Measurements from ENCODE around the gene COPS4.
"Not testable (repeated sequence)": the region's sequence is repeated elsewhere in the genome, so short reads cannot be mapped to it uniquely, and the experiment has no call there.

Gene COPS4

DNA sequence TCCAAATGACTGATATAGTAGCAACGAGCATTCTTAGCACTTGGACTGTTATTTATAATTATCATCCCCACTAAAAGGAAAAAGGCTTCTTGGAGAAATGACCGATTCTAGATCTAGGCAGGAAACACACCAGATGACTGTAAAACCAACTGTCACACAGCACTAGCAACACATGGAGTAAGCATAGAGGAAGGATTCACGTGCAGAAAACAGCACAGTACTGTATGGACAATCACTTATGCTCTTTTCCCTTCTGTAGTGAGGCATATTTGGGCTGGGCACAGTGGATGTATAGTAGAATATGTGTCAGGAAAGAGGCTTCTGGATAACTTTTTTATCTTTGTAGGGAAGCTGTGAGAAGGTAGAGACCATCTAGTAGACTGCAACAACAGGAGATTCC lies 6.0 kb upstream of the COPS4 start:
- TF ChIP-seq ZFX (IDR thresholded peaks at IDR 0.05; ENCODE audit: borderline replicate concordance), result no peak
- TF ChIP-seq, protein P1, sequence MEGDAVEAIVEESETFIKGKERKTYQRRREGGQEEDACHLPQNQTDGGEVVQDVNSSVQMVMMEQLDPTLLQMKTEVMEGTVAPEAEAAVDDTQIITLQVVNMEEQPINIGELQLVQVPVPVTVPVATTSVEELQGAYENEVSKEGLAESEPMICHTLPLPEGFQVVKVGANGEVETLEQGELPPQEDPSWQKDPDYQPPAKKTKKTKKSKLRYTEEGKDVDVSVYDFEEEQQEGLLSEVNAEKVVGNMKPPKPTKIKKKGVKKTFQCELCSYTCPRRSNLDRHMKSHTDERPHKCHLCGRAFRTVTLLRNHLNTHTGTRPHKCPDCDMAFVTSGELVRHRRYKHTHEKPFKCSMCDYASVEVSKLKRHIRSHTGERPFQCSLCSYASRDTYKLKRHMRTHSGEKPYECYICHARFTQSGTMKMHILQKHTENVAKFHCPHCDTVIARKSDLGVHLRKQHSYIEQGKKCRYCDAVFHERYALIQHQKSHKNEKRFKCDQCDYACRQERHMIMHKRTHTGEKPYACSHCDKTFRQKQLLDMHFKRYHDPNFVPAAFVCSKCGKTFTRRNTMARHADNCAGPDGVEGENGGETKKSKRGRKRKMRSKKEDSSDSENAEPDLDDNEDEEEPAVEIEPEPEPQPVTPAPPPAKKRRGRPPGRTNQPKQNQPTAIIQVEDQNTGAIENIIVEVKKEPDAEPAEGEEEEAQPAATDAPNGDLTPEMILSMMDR (IDR thresholded peaks at IDR 0.05), result no peak

DNA sequence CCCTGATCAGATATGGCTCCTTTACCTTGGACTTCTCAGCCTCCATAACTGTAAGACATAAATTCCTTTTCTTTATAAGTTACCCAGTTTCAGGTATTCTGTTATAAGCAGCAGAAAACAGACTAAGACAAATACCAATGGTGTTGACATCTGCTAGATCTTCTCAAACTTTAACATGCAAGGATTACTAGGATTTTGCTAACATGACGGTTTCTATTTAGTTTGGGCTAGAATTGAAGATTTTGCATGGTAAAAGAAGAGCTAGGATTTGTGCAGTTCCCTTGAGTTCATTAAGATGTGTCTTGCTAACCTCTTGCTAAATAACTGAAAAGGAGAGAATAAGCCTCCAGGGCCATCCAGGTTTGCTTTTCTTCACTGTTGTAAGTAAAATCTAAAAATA lies 5.3 kb upstream of the COPS4 start:
- no peak for TF ChIP-seq ZFX (IDR thresholded peaks at IDR 0.05; ENCODE audit: borderline replicate concordance)
- no peak overlapping the region for H3K27ac ChIP-seq

More for the DNA sequence above, 6.0 kb upstream of the COPS4 start:
- no peak overlapping the region for H3K27ac ChIP-seq

DNA sequence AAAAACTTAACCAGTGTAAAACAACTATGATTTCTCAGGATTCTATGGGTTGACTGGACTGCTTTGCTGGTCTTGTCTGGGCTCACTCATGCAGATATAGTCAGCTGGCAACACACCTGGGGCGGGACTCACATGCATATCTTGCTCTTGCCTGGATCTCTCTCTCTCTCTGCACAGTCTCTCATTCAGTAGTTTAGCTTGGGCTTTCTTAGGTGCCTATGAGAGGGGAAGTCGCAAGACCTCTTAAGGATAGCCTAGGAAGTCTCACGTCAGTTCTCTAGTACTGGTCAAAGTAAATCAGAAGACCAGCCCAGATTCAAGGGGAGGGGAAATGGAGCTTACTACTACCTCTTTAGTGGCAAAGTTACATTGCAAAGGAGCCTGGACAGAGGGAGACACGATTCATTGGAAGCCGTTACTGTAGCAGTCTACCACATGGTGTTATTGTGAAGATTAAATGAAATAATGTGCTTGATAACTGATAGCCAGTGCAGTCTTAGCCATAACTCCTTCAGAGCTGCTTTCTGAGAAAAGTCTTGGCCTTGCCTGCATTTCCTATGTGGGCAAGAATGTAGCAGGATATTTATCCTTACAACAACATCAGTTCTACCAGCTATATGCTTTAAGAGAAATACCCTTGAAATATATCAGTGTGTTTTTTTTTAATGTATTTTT lies 2.1 kb downstream of the COPS4 start:
- no peak overlapping the region for H3K27ac ChIP-seq
- TF ChIP-seq, protein P1 (IDR thresholded peaks at IDR 0.05), result no peak
- no peak for TF ChIP-seq ZFX (IDR thresholded peaks at IDR 0.05; ENCODE audit: borderline replicate concordance)

DNA sequence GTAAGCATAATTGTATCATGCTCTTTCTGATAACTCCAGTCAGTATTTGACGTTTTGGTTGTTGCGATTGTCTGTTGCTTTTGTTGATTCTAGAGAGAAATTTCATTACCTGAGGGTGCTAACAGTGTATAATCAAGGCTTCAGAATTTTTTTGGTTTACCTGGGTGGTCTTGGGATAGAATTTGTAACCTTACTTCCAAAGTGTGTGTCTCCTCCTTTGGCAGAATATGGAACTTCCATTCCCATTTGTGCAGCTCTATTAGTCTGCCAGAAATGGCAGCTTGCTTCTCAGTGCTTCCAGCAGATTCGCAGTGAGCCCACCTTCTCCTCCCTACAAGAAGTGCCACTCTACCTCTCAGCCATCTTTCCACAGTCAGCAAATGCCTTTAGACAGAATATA lies 5.3 kb downstream of the COPS4 start:
- H3K27ac ChIP-seq, result no peak overlapping the region
- TF ChIP-seq, protein P1 (IDR thresholded peaks at IDR 0.05), result no peak
- no peak for TF ChIP-seq ZFX (IDR thresholded peaks at IDR 0.05; ENCODE audit: borderline replicate concordance)

DNA sequence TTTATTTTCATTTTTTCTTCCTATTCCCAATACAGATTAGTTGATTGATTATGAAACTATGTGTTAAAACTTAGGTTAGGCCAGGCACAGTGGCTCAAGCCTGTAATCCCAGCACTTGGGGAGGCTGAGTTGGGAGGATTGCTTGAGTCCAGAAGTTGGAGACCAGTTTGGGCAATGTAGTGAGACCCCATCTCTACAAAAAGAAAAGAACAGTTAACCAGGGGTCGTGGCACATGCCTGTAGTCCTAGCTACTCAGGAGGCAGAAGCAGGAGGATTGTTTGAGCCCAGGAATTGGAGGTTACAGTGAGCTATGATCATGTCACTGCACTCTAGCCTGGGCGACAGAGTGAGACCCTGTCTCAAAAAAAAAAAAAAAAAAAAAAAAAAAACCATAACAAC lies 8.2 kb downstream of the COPS4 start:
- not testable (repeated sequence) for H3K27ac ChIP-seq

DNA sequence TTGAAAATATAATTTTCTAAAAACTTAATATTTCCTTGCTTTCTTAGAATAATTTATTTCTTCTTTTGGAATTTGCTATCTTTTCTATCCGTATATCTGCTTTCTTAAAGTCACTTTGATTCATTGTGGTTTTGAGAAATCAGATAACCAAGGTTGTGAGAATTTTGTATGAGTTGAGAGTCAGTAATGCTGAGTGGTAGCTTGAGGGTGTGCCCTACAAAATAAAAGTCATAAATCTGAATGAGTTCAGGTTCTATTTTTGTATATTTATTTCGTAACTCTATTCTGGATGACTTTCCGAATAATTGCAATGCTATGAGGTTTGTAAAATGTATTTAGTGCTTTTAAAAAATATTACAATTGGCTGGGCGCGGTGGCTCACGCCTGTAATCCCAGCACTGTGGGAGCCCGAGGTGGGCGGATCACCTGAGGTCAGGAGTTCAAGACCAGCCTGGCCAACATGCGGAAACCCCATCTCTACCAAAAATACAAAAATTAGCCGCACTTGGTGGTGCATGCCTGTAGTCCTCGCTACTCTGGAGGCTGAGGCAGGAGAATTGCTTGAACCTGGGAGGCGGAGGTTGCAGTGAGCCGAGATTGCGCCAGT lies 8.9 kb downstream of the COPS4 start:
- no peak overlapping the region for H3K27ac ChIP-seq
- TF ChIP-seq ZFX (IDR thresholded peaks at IDR 0.05; ENCODE audit: borderline replicate concordance), result no peak
- TF ChIP-seq, protein P1 (IDR thresholded peaks at IDR 0.05), result no peak

DNA sequence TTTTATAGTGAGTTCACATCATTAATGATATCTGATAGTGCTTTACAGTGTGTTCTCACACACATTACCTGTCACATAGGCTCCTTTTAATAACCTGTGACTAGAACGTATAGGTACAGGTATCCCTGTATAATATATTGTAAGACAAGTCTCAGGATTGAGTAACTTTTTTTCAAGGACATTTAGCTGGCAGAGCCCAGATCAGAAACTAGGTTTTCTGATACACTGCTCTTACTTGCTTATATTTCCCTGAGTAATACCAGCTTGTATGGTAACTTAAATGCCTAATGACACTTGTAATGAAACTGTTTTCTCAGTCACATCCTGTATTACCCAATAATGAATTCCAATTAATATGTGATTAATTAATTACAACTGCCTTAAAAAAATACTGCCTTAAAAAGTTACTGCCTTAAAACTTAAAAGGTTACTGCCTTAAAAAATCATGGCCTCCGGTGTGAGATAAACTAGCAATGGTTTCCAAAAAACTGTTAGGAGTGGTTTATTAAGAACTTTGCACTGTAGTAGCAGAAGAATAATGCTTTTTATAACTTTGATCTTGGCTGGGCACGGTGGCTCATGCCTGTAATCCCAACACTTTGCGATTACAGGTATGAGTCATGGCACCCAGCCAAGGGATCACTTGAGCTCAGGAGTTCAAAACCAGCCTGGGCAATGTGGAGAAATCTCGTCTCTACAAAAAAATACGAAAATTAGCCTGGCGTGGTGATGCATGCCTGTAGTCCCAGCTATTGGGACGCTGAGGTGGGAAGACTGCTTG lies 11.9 kb downstream of the COPS4 start:
- H3K27ac ChIP-seq, result no peak overlapping the region
- TF ChIP-seq, protein P1 (IDR thresholded peaks at IDR 0.05), result no peak

DNA sequence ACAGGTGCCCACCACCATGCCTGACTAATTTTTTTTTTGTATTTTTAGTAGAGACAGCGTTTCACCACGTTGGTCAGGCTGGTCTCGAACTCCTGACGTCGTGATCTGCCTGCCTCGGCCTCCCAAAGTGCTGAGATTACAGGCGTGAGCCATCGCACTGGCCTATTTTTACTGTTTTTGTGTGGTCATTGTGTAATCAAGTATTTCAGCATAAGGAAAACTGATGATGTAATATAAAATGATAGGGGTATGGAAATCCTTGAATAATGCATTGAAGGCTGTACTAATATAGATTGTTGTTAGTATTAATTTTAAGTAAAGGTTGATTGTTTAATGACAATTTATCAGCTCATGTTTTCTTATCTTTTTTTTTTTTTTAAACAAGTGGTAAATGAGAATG lies 13.8 kb downstream of the COPS4 start:
- H3K27ac ChIP-seq, result not testable (repeated sequence)
